ENCODE results near the gene LCN12.

LCN12 gene

GRCh38 chr9:136944519-136945332 is 7.3 kb upstream of the LCN12 start, which contains the start of the genes C8G and FBXW5:
C8G (plus strand) TSS chr9:136945243; CDS start chr9:136945321, 78 bp downstream.
FBXW5 (minus strand) TSS chr9:136944738; CDS start chr9:136944083, 655 bp downstream.
- DNase-seq (ENCODE audit: low spot score) = peak; percentile 90
- FAIRE-seq = no peak

GRCh38 chr9:136945333-136946227 is 6.5 kb upstream of the LCN12 start:
- no peak for FAIRE-seq
- DNase-seq (ENCODE audit: low spot score) = no peak

GRCh38 chr9:136946228-136947027 is 5.6 kb upstream of the LCN12 start:
- FAIRE-seq (no peak), DNase-seq (ENCODE audit: low spot score) (no peak)

DNA sequence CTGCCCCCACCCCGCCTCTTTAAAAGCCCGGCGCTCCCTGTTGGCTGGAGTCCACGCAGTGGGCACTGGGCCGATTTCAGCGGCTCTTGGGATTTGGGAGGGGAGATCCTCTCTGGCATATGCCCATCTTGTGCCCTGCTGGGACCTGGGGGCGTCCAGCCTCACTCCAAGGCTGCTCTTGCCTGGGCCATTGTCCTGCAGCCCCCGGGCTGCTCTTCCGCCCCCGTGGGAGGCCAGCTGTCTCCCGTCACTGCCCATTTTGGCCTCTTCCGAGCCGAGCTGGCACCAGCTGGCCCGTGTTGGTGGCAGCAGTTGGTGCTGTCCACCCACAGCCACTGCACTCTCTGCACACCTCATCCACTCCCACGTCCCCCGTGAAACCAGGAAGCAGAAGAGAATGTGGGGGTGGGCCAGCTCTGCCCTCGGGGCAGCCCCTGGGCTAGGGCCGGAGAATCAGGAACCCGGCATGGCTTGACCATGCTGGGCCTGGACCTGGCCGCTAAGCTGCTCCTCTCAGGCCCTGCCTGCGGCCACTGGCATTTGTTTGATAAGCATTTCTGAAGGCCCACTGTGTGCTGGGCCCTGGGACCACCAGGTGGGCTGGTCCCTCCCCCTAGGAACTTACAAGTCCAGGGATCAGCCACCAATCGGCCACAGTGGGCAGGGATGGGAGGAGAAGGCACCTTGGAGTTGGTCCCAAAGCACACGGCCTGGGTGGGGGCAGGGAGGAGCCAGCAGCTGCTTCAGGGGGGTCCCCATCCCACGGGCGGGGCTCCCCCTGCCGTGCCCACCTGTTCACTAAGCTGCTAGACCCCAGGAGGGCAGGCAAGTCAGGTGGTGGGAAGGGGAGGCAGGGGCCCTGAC is 4.8 kb upstream of the LCN12 start:
- FAIRE-seq = no peak
- DNase-seq (ENCODE audit: low spot score) = no peak

DNA sequence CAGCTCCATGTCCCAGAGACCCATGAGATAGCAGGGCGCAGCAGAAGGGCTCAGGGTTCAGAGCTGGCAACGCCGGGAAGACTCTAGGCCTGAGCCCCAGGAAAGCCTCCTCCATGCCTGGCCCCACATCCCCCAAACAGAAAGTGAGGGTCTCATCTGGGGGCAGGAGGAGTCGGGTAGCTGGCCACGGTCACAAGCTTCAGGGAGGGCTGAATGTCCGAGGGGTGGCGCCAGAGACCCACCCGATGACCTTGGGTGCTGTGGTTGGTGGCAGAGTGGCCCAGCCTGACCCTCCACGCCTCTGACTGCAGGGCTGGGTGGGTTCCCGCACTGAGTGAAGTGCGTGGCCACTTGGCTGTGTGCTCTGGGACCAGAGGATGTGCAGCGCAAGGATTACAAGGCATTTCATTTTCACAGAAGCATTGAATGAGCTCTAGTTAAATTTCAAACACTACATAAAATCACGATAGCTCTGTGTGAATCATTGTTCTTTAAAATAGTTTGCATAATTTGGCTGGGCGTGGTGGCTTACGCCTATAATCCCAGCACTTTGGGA is 4.0 kb upstream of the LCN12 start:
- DNase-seq (ENCODE audit: low spot score) (no peak), FAIRE-seq (no peak)

- DNase-seq (ENCODE audit: low spot score) (no peak), FAIRE-seq (no peak)
Observed at GRCh38 chr9:136949239-136949816, 2.7 kb upstream of the LCN12 start.

GRCh38 chr9:136949817-136950655 is 2.0 kb upstream of the LCN12 start:
- no peak for FAIRE-seq
- peak; percentile 85 for DNase-seq (ENCODE audit: low spot score)

DNA sequence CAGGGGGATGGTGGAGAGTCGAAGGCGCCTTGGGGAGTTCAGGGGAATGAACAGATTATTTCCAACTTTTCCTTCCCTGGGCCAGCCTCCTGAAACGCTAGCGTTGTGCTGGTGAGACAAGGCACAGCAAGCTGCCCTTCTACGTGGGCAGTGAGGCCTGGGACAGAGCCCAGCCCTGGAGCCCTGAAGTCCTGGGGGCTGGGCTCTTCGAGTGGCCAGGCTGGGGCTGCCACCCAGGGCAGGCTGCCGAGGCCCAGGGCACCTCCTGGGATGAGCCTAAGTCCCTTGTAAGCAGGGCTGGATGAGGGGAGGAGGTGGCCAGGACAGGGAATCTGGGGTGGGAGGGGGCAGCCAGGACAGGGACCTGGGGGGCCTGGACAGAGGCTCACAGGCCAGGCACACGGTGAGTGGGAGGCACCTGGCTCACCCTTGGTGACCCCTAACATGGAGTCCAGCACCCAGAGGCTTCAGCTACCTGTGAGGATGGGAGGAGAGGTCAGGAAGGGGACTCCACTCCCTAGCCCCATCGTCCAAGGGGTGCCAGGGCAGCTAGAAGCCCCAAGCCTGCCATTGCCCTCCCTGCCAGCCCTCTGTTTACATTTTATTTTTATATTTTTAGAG is 1.3 kb upstream of the LCN12 start:
- DNase-seq (ENCODE audit: low spot score) = no peak

DNA sequence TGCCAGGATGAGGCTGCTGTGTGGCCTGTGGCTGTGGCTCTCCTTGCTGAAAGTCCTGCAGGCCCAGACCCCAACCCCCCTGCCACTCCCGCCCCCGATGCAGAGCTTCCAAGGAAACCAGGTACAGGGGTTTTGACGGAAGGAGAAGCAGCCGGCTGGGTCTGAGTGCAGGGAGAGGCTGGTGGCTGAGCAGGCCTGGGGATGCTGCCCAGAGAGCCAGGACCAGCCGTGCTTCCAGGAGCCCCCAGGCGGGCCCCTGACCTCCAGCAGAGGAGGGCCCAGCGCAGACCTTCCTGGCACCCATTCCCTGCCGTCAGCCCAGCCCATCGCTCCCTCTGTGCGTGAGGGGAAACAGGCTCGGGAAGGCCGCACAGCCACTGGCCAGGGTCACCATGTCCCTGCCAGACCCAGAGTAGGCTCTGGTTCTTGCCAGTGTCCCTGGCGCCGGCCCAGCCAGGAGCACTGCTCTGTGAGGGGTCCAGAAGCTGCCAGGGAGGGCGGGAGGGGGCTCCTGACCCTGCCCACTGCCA is 313 bp downstream of the LCN12 start:
- FAIRE-seq = no peak
- no peak for DNase-seq (ENCODE audit: low spot score)

More for the DNA sequence above, 1.3 kb upstream of the LCN12 start:
- FAIRE-seq = no peak

DNA sequence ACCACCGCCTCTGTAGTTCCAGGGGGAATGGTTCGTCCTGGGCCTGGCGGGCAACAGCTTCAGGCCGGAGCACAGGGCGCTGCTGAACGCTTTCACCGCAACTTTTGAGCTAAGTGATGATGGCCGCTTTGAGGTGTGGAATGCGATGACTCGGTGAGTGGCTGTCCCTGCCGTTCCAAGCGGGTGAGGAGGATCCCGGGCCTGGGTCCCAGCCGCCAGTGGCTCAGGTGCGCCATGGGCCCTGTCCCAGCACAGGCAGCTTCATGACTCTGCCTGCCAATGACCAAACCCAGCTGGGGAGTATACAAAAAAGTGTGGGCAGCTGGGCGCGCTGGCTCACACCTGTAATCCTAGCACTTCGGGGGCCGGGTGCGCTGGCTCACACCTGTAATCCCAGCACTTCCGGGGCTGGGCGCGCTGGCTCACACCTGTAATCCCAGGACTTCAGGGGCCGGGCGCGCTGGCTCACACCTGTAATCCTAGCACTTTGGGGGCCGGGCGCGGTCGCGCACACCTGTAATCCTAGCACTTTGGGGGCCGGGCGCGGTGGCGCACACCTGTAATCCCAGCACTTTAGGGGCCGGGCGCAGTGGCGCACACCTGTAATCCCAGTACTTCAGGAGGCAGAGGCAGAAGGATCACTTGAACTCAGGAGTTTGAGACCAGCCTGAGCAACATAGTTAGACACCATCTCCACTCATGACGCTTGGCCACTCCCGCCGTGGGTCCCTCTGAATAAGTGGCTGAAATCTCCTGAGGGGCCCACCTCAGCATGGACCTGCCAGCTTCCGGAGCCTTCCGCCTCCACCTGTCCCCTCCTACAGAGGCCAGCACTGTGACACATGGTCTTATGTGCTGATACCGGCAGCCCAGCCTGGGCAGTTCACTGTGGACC is 1.1 kb downstream of the LCN12 start:
- FAIRE-seq = no peak
- DNase-seq (ENCODE audit: low spot score) = no peak

DNA sequence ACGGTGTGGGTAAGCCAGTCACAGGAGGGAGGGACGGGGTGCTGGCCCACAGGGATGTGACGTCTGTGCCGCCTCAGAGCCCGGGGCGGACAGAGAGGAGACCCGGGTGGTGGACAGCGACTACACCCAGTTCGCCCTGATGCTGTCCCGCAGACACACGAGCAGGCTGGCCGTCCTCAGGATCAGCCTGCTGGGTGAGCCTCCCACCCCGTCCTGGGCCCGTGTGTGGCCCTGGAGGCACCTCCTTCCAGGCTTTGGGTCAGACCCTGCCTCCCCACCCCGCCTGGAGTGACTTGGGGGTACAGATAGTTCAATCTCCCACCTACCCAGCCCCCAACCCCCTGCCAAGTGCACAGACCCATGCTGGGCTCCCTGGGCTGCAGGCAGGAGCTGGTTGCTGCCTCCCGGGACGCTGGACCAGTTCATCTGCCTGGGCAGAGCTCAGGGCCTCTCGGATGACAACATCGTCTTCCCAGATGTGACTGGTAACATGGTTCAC is 1.7 kb downstream of the LCN12 start:
- FAIRE-seq = no peak

DNA sequence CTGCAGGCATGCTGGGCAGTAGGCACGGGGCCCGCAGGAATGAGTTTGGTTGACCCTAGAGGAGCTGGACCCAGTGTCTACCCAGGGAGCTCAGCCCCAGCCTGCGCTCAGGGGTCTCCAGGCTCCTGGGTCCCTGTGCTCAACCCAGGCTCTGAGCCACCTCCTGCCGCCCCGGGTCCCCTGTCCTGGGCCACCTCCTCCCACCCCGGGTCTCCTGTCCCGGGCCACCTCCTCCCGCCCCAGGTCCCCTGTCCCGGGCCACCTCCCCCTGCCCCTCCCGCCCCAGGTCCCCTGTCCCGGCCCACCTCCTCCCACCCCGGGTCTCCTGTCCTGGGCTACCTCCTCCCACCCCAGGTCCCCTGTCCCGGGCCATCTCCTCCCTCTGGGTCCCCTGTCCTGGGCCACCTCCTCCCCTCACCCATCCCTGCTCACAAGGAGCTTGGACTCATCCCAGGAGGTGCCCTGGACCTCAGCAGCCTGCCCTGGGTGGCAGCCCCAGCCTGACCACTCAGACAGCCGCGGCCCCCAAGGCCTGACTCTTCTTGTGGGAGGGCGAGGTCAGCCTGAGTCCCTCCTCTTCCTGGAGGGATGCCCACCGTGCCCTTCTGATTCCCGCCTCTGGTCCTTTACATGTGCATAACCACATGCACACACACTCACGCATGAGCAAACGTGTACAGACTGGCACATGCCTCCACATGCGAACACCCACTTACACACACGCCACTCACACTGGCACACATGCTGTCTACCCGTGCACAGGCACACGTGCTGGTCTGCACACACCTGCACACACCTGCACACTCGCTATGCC is 2.4 kb downstream of the LCN12 start:
- DNase-seq (ENCODE audit: low spot score) (no peak), FAIRE-seq (no peak)

More for the DNA sequence above, 1.7 kb downstream of the LCN12 start:
- no peak for DNase-seq (ENCODE audit: low spot score)

GRCh38 chr9:136955202-136955942 is 3.3 kb downstream of the LCN12 start:
- FAIRE-seq (no peak), DNase-seq (ENCODE audit: low spot score) (no peak)

DNA sequence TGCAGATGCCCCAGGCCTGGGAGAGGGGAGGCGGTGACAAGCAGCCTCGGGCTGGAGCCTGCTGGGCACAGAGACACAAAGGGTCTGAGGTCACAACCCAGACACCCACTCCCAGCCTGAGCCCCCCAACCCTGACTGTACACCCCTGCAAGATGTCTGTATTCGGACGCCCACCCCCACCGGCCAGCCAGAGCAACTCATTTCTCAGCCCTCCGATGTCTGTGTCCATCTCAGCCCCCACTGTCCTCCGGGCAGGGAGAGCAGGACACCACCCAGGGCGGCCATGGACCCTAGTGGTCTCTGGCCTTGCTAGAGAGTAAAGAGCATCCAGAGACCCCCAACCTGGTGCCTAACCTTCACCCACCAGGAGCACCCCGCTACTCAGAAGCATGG is 3.9 kb downstream of the LCN12 start:
- no peak for FAIRE-seq
- no peak for DNase-seq (ENCODE audit: low spot score)

GRCh38 chr9:136956604-136957003 is 4.5 kb downstream of the LCN12 start:
- FAIRE-seq = no peak
- no peak for DNase-seq (ENCODE audit: low spot score)
